Measurements from ENCODE around the gene CCL4.
"Not testable (repeated sequence)": the region's sequence is repeated elsewhere in the genome, so short reads cannot be mapped to it uniquely, and the experiment has no call there.

The CCL4 gene

GRCh38 chr17:36118477-36119353, 15.1 kb downstream of the CCL4 start:
- no peak for DNase-seq

DNA sequence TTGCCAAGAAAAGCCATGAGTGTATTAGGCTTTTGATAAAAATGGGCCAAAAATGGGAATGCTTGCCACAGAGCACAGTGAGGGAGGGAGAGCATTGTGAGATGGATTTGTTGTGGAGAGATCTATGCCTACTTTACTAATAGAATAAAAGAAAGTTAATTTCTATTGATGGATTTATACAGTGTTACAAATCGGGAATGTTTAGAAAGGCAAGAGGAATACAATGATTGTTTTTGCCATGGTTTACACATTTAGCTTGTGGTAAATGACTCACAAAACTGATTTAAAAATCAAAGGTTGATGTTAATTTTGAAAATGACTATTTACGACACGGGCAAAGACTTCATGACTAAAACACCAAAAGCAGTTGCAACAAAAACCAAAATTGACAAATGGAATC, 16.6 kb downstream of the CCL4 start:
- no peak for DNase-seq

- DNase-seq = not testable (repeated sequence)
These were observed 17.5 kb downstream of the CCL4 start for GRCh38 chr17:36121099-36121498.

DNA sequence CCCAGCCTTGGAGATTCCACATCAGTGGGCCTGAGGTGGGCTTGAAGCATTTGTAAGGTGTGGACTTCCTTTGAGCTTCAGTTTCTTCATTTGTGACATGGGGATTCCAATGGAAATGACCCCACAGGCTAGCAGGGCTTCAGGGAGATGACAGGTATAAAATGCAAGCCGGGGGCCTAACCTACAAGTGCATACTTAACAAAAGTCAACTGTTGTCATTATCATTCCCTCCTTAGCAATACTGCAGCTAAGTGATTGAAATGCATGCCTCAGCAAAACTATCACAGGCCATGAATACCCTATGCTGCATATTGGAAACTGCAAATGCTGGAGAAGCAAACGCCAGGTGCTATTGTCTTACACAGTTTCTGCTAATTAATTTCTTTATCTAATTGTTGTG, 19.8 kb downstream of the CCL4 start:
- no peak for DNase-seq

- DNase-seq = no peak
These were observed 21.5 kb downstream of the CCL4 start for GRCh38 chr17:36124879-36125824.

- DNase-seq = no peak
These were observed 23.7 kb downstream of the CCL4 start for GRCh38 chr17:36127199-36127893.

GRCh38 chr17:36127911-36128310, 24.3 kb downstream of the CCL4 start:
- no peak for DNase-seq

DNA sequence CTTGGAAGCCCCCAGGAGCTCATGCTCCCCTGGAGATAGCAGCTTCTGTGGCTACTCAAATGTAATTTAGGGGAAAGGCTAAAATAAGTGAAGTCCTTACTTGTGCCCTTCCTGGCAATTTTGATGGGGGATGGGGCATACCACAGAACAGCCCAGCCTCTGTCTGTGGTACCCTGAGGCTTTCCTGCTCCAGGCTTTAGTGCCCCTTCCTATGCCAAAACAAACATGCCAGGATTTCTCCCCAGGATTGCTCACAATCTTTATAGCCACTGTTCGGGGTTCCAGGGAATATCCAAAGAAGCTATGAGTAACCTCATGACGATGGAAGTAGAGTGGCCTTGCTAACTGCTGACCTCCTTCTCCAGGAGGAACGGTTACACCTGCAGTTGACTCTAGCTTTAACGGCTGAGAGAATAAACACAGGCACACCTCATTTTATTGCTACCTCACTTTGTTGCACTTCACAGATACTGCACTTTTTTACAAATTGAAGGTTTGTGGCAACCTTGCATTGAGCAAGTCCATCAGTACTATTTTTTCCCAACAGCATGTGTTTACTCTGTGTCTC, 24.9 kb downstream of the CCL4 start:
- no peak for DNase-seq

- DNase-seq = no peak
These were observed 26.0 kb downstream of the CCL4 start for GRCh38 chr17:36129616-36130015.

DNA sequence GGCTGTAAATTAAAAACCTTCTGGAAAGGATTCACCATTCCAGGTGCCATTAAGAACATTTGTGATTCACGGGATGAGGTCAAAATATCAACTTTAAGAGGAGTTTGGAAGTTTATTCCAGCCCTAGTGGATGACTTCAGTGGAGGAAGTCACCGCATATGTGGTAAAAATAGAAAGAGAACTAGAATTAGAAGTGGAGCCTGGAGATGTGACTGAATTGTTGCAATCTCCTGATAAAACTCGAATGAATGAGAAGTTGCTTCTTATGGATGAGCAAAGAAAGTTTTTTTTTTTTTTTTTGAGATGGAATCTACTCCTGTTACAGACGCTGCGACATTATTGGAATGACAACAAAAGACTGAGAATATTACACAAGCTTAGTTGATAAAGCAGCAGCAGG, 26.7 kb downstream of the CCL4 start:
- no peak for DNase-seq

- DNase-seq = no peak
These were observed 27.8 kb downstream of the CCL4 start for GRCh38 chr17:36131421-36131820.

GRCh38 chr17:36131931-36132330, 28.3 kb downstream of the CCL4 start:
- no peak for DNase-seq

DNA sequence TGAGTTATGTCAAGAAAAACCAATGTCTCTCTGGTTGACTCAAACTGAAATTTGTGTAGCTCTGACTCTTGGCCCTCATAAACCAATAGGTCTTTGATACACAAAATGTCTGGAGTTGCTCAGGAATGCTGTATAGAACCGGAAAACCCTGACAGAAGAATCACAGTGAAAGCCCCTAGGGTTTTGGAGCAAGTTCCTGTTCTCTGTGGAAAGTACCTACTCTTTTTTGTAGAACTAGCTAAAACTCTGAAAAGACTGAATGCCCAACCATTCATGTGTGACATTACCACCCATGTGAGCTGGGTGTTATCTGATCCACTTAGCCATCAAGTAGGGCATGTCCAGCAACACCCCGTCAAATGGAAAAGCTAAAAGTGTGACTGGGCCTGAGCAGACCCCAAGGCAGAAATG, 28.8 kb downstream of the CCL4 start:
- DNase-seq = no peak

DNA sequence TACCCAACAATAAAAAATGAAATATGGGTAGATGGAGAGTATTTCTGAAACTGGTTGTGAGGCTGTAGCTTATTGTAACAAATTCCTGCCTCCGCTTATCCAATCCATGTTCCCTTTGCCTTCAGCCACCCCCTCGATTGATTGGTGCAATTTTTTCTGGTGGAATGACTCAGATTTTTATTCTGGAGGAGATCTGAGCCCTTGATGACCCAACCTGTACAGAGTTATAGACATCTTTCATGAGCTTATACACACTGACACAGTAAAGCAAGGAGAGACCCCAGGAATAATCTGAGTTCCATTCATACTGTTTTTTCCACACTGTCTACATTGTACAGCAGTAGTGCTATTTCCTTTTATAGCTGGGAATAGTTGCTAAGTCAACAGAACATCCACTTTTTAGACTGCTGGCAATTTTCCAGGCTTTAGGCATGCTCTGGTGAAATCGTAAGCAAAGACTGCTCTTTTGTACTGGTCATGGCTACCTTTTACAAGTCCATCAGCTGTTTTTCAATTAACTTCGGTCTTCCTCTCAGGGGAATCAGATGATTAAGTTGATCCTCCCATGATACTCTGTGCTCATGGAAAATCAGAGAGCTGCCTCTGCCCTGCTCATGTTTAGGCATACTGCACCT, 30.1 kb downstream of the CCL4 start:
- DNase-seq = no peak

DNA sequence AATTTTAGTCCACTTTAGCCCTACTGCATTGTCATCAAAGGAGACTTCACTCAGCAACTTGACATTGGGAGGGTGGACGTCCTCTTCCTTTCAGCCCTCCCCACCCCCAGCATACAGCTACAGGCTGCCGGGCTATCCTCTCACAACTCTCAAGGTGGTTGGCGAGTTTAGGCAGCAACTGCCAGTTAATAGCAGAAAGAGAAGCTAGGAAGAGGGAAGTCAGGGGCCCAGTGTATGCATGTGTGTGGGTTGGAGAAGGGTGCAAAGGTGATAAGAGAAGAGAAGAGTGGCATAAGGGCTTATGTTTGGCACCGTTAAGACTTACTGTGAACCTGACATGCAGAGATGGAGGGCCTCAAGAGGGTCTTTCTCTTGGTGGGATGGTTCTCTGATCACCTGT, 31.8 kb downstream of the CCL4 start:
- DNase-seq = no peak

DNA sequence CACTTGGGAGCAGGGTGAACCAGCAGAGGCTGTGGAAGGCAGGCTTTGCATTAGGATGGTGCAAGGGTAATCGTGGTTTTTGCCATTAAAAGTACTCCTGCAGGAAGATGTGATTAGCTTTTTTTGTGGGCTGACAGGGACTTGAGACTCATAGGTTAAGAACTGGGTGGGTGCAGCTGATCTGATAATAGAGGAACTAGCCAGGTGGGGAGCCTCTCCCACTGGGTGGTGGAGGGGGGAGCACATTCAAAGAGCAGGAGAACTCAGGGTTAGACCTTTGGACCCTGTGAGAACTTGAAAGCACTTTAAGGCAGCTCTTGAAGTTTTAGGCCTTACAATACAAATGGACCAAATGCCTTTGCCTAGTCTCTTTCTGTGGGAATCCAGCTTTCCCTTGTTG, 32.4 kb downstream of the CCL4 start:
- DNase-seq = no peak

DNA sequence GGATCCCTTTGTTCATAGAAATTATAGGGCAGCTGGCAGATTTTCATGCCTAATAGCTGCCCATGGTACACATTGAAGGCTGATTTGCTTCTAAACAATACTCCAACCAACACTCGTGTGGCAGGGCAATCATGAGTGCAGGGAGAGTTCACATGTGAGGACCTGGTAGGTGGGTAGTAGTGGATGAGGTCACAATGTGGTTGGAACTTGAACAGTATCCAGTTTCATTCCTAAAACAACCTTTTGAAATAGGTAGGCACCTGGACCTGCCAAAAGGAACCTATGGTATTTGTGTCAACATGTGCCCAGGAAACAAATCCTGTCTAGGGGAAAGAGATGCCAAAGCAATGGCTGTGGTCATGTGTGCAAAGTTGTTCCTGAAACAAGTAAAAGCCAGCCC, 32.8 kb downstream of the CCL4 start:
- no peak for DNase-seq

- no peak for DNase-seq
These were observed 38.6 kb downstream of the CCL4 start for GRCh38 chr17:36142235-36142634.

GRCh38 chr17:36142806-36143205, 39.2 kb downstream of the CCL4 start:
- DNase-seq = no peak

- no peak for DNase-seq
These were observed 40.4 kb downstream of the CCL4 start for GRCh38 chr17:36144014-36144413.

- DNase-seq = no peak
These were observed 41.5 kb downstream of the CCL4 start for GRCh38 chr17:36144981-36145729.

- DNase-seq = no peak
These were observed 44.0 kb downstream of the CCL4 start for GRCh38 chr17:36147601-36148000.
